Kidney (tissue), 14 donors: ENCODE results near the gene SLC15A4. TPM values are rescaled to one million over a fixed set of nuclear protein-coding genes. Genes with fewer than 3 reads are reported as not detected.

Source experiments
- DNase-seq, 5 donors: peaks; one replicate each; pipeline ENCODE4 v3.0.0-alpha.2; 2013 to 2020
- FAIRE-seq: peaks from 2 replicates; lab custom pipeline; 2012; peaks lifted over from hg19 to GRCh38; lab: Jason Lieb, UNC
- H3K27ac ChIP-seq, 2 donors: one replicate each; pipeline ENCODE4 v1.7.0; 2013; ENCODE audit warnings: low read depth in 2 of 2, low read length in 2 of 2, inconsistent platforms in 1 of 2
- H3K27me3 ChIP-seq: one replicate; pipeline ENCODE4 v1.7.1; 2013; ENCODE audit warnings: low read length, inconsistent platforms; ENCODE audit not compliant: control insufficient read depth, insufficient read depth
- H3K36me3 ChIP-seq, 3 donors: one replicate each; pipeline versions ENCODE4 v1.7.0 to v1.7.1; 2013; ENCODE audit warnings: low read length in 3 of 3, control low read depth in 1 of 3, inconsistent platforms in 1 of 3; ENCODE audit not compliant: insufficient read depth in 3 of 3, control insufficient read depth in 2 of 3
- H3K4me1 ChIP-seq, 3 donors: one replicate each; pipeline versions ENCODE4 v1.7.0 to v1.7.1; 2013; ENCODE audit warnings: low read length in 3 of 3, inconsistent platforms in 1 of 3, low read depth in 1 of 3; ENCODE audit not compliant: control insufficient read depth in 2 of 3, insufficient read depth in 2 of 3
- H3K4me3 ChIP-seq, 3 donors: one replicate each; pipeline versions ENCODE4 v1.7.0 to v1.8.1; 2013; ENCODE audit warnings: low read length in 3 of 3, control low read depth in 1 of 3, inconsistent platforms in 1 of 3
- H3K9ac ChIP-seq, 3 donors: one replicate each; pipeline versions ENCODE4 v1.7.0 to v1.7.1; 2013; ENCODE audit warnings: low read length in 3 of 3, control low read depth in 1 of 3, inconsistent platforms in 1 of 3
- H3K9me3 ChIP-seq, 3 donors: one replicate each; pipeline versions ENCODE4 v1.7.0 to v1.7.1; 2013; ENCODE audit warnings: low read length in 3 of 3, control low read depth in 1 of 3, inconsistent platforms in 1 of 3; ENCODE audit not compliant: control insufficient read depth in 2 of 3, insufficient read depth in 1 of 3
- CTCF ChIP-seq: IDR thresholded peaks from 3 replicates; pipeline ENCODE4 v1.5.1; 2012; ENCODE audit warnings: mild to moderate bottlenecking, moderate library complexity, borderline replicate concordance; ENCODE audit not compliant: insufficient read depth; ENCODE audit errors: extremely low read depth
- intact Hi-C: fragments of 100-400 bp; cut with DNase I; formaldehyde crosslinking; loops from one replicate; pipeline ENCODE4 v1.11.1; 2022
- polyA plus RNA-seq: library from polyadenylated mRNA; stranded (reverse); fragments of 350-450 nt; fragmentation: Illumina TruSeq; extraction: RNeasy Lipid Tissue Mini Kit (QIAGEN cat#74804); gene quantifications from one replicate; pipeline ENCODE4 v1.2.3, GENCODE V29; 2014; ENCODE audit warnings: low read depth, low replicate concordance; ENCODE audit not compliant: insufficient read depth
- total RNA-seq: library from RNA; stranded (reverse); fragmentation: NEBNext Ultra II Directional; extraction: Animal tissue kit (Norgen Biotek cat#: 25700); gene quantifications from one replicate; pipeline ENCODE4 v1.2.1, GENCODE V29; 2021
- donor health status: control.
- donor health status: control.
- donor health status: control.
- donor health status: control.
- donor health status: control.
- donor health status: DM: yes; HTN: yes; CAD: no.
- donor health status: Normal renal cell carcinoma (clear cell type).

The SLC15A4 gene
- total and polyA plus RNA-seq, 2 donors from 2014 or later, result 11.3 to 32.4 TPM

GRCh38 chr12:128820253-128820652 is 3.5 kb downstream of the SLC15A4 start:
- intact Hi-C loops, result no loop called here
- peaks cover 0 to 16% (median 0%) of the 10 kb centered on the region in 3 donors for H3K4me1 ChIP-seq

GRCh38 chr12:128819293-128820144 is 4.2 kb downstream of the SLC15A4 start:
- H3K4me3 ChIP-seq, result no peak overlapping the region
- no peaks in the 10 kb centered on the region for H3K9me3 ChIP-seq
- peaks cover 0 to 15% (median 0%) of the 10 kb centered on the region in 3 donors for H3K4me1 ChIP-seq
- no peak overlapping the region for H3K9ac ChIP-seq
- FAIRE-seq (no peak), DNase-seq (no peak)
- peaks cover 0 to 2% (median 2%) of the 10 kb centered on the region in 3 donors for H3K36me3 ChIP-seq
- intact Hi-C loops, result no loop called here
- TF ChIP-seq CTCF, result no peak
- no peak overlapping the region for H3K27ac ChIP-seq
- H3K27me3 ChIP-seq, result no peaks in the 10 kb centered on the region

More at GRCh38 chr12:128820253-128820652, 3.5 kb downstream of the SLC15A4 start:
- H3K36me3 ChIP-seq, result peaks cover 0 to 2% (median 0%) of the 10 kb centered on the region in 3 donors
- no peak overlapping the region for H3K4me3 ChIP-seq
- no peak overlapping the region for H3K9ac ChIP-seq
- FAIRE-seq (no peak), DNase-seq (no peak)
- H3K9me3 ChIP-seq, result no peaks in the 10 kb centered on the region
- H3K27me3 ChIP-seq, result no peaks in the 10 kb centered on the region
- H3K27ac ChIP-seq, result no peak overlapping the region
- TF ChIP-seq CTCF, result no peak

- no peak overlapping the region for H3K9ac ChIP-seq
- H3K36me3 ChIP-seq, result peaks cover 0 to 11% (median 2%) of the 10 kb centered on the region in 3 donors
- H3K4me3 ChIP-seq, result no peak overlapping the region
- DNase-seq (no peak), FAIRE-seq (no peak)
- H3K27ac ChIP-seq, result peak overlapping the region; percentile 9 to 32
- no peak for TF ChIP-seq CTCF
- H3K4me1 ChIP-seq, result peaks cover 0 to 14% (median 0%) of the 10 kb centered on the region in 3 donors
- H3K27me3 ChIP-seq, result no peaks in the 10 kb centered on the region
- H3K9me3 ChIP-seq, result no peaks in the 10 kb centered on the region
- intact Hi-C loops, result no loop called here
These were observed 5.4 kb downstream of the SLC15A4 start for GRCh38 chr12:128818065-128819022.
